ENCODE measurements around the gene ANO8. TPM values are rescaled to one million over a fixed set of nuclear protein-coding genes. Genes with fewer than 3 reads are reported as not detected.

The ANO8 gene
- total and polyA plus RNA-seq, 2 experiments from 2014 or later, result 1.1 to 7.3 TPM

- H3K27ac ChIP-seq, result no peak overlapping the region
- TF ChIP-seq EZH2 (IDR thresholded peaks at IDR 0.05; ENCODE audit: borderline replicate concordance) (no peak), EZH2phosphoT487 (IDR thresholded peaks at IDR 0.05; ENCODE audit: low read depth, severe bottlenecking, unreplicated experiment) (no peak), CTCF (IDR thresholded peaks at IDR 0.05; ENCODE audit: poor library complexity) (no peak)
Measured at GRCh38 chr19:17378271-17378670, 43.6 kb upstream of the ANO8 start.

GRCh38 chr19:17376935-17377600 lies 42.4 kb upstream of the ANO8 start, which contains the start of gene PLVAP:
PLVAP (minus strand) TSS chr19:17377342; CDS start chr19:17377288, 54 bp downstream.
- H4K20me1 ChIP-seq (ENCODE audit: insufficient read depth, poor library complexity, severe bottlenecking), result no peaks in the 10 kb centered on the region
- no peak within 1 kb of the TSS for H2AFZ ChIP-seq
- H3K36me3 ChIP-seq (replicated peaks; ENCODE audit: insufficient read depth, low read depth), result no peaks in the 10 kb centered on the region
- no peak within 1 kb of the TSS for H3K27ac ChIP-seq
- no peak within 1 kb of the TSS for H3K4me2 ChIP-seq
- H3K9me2 ChIP-seq (replicated peaks; ENCODE audit: insufficient read depth), result no peaks in the 10 kb centered on the region
- no peaks in the 10 kb centered on the region for H3K9me3 ChIP-seq (ENCODE audit: low read depth)
- no peaks in the 10 kb centered on the region for H3K79me2 ChIP-seq
- H3K27me3 ChIP-seq, result no peaks in the 10 kb centered on the region
- no peaks in the 10 kb centered on the region for H3K4me1 ChIP-seq (ENCODE audit: insufficient read depth)
- no peak for DNase-seq (ENCODE audit: low spot score)
- no peak within 1 kb of the TSS for H3K4me3 ChIP-seq
- WGBS (ENCODE audit: low lambda C conversion rate, missing lambda C conversion rate), result 84% methylated on average over 36 of the region's 39 CpGs
- TF ChIP-seq EZH2 (IDR thresholded peaks at IDR 0.05; ENCODE audit: borderline replicate concordance) (no peak), EZH2phosphoT487 (IDR thresholded peaks at IDR 0.05; ENCODE audit: low read depth, severe bottlenecking, unreplicated experiment) (no peak), CTCF (IDR thresholded peaks at IDR 0.05; ENCODE audit: poor library complexity) (no peak)

More at GRCh38 chr19:17378271-17378670, 43.6 kb upstream of the ANO8 start:
- Histone ChIP-seq H3K79me2 (no peaks in the 10 kb centered on the region), H3K4me1 (ENCODE audit: insufficient read depth) (no peaks in the 10 kb centered on the region), H4K20me1 (ENCODE audit: insufficient read depth, poor library complexity, severe bottlenecking) (no peaks in the 10 kb centered on the region), H3K4me3 (no peak overlapping the region), H3K4me2 (no peak overlapping the region), H2AFZ (no peak overlapping the region), H3K9me3 (ENCODE audit: low read depth) (no peaks in the 10 kb centered on the region), H3K27me3 (no peaks in the 10 kb centered on the region), H3K9me2 (replicated peaks; ENCODE audit: insufficient read depth) (no peaks in the 10 kb centered on the region), H3K36me3 (replicated peaks; ENCODE audit: insufficient read depth, low read depth) (no peaks in the 10 kb centered on the region)
- no peak for DNase-seq (ENCODE audit: low spot score)
- WGBS (ENCODE audit: low lambda C conversion rate, missing lambda C conversion rate), result 74% methylated on average over 13 of the region's 13 CpGs

- Histone ChIP-seq H3K4me2 (no peak overlapping the region), H3K4me1 (ENCODE audit: insufficient read depth) (no peaks in the 10 kb centered on the region), H3K27ac (no peak overlapping the region), H3K79me2 (no peaks in the 10 kb centered on the region), H3K9me2 (replicated peaks; ENCODE audit: insufficient read depth) (no peaks in the 10 kb centered on the region), H3K36me3 (replicated peaks; ENCODE audit: insufficient read depth, low read depth) (no peaks in the 10 kb centered on the region), H3K9me3 (ENCODE audit: low read depth) (no peaks in the 10 kb centered on the region), H3K27me3 (no peaks in the 10 kb centered on the region), H2AFZ (no peak overlapping the region), H4K20me1 (ENCODE audit: insufficient read depth, poor library complexity, severe bottlenecking) (no peaks in the 10 kb centered on the region), H3K4me3 (no peak overlapping the region)
- 84% methylated on average over 8 of the region's 8 CpGs for WGBS (ENCODE audit: low lambda C conversion rate, missing lambda C conversion rate)
- TF ChIP-seq CTCF (IDR thresholded peaks at IDR 0.05; ENCODE audit: poor library complexity), result no peak
- no peak for TF ChIP-seq EZH2phosphoT487 (IDR thresholded peaks at IDR 0.05; ENCODE audit: low read depth, severe bottlenecking, unreplicated experiment)
- no peak for TF ChIP-seq EZH2 (IDR thresholded peaks at IDR 0.05; ENCODE audit: borderline replicate concordance)
- DNase-seq (ENCODE audit: low spot score), result no peak
Measured at GRCh38 chr19:17370026-17370587, 35.5 kb upstream of the ANO8 start.
